ENCODE measurements around the gene RAB5IF.

DNA sequence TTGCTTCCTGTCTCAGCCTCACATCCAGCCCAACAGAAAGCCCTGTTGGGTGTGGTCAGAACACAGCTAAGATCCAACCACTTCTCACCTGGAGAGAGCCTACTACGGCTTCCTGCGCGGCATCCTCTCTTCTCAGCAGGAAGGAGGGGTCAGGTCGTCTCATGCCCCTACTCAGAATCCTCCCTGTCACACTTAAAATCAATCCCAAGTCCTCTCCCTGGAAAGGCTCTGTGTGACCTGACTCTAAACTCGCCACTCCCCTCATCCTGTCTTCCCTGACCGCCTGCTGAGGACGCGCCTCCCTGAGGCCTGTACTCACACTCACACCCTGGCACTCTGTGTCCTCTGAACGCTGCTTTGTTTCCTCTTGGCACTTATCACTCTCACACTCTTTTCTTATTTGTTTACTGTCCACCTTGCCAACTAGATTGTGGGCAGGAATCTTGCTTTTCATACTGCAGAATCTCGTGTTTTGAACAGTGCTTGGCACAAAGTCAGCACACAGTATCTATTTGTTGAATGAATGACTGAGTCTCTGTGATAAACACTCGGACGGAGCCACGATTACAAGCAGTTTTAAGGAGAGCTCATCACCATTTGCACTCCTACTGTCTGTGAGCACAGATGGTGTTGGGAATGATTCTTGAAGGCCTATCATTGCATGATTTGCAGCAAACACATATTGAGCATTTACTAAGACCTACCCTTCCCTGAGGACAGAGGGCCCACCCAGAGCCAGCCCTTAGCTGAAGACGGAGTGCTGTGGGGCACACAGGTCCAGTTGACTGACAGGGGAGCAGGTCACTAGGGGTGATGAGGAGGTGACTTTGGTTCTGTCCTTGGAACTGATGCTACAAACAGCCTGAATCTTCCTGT, 18.7 kb downstream of the RAB5IF start:
- TF ChIP-seq, protein P1, sequence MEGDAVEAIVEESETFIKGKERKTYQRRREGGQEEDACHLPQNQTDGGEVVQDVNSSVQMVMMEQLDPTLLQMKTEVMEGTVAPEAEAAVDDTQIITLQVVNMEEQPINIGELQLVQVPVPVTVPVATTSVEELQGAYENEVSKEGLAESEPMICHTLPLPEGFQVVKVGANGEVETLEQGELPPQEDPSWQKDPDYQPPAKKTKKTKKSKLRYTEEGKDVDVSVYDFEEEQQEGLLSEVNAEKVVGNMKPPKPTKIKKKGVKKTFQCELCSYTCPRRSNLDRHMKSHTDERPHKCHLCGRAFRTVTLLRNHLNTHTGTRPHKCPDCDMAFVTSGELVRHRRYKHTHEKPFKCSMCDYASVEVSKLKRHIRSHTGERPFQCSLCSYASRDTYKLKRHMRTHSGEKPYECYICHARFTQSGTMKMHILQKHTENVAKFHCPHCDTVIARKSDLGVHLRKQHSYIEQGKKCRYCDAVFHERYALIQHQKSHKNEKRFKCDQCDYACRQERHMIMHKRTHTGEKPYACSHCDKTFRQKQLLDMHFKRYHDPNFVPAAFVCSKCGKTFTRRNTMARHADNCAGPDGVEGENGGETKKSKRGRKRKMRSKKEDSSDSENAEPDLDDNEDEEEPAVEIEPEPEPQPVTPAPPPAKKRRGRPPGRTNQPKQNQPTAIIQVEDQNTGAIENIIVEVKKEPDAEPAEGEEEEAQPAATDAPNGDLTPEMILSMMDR (IDR thresholded peaks at IDR 0.05), result no peak
- no peak for TF ChIP-seq EZH2 (IDR thresholded peaks at IDR 0.05; ENCODE audit: borderline replicate concordance, insufficient read depth, low read depth, low read length, poor library complexity, severe bottlenecking)
